ENCODE measurements around the gene FAXDC2.
"Not testable (repeated sequence)": the region's sequence is repeated elsewhere in the genome, so short reads cannot be mapped to it uniquely, and the experiment has no call there.

Gene FAXDC2

DNA sequence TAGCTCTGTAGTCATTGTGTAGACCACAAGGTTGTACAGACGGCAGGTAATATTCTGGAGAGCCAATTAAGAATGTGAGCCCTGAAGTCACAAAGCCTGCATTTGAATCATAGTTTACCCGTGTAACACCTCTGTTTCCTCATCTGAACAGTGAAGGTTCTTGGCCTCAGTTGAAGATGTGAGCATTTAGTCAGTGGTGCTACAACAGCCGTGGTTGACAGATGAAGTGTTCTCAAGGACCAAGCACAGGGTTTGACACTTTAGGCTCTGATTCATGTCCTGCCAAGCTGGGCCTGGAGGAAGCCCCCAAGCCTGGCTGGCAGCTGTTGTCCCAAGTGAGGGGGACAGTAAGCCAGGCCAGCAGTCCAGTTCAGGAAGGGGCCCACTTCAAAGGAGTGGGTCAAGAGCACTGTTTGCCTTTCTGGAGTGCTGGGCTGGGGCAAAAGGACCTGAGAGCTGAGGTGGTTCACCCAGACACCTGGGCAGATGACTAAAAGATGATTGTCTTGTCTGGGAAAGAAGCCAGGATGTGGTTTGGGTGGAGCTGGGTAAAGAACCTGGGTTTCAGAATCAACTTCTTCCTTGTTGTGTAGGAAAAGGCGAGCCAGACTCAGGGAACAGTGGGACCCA, 20.7 kb downstream of the FAXDC2 start:
- peak; percentile 43 for DNase-seq

DNA sequence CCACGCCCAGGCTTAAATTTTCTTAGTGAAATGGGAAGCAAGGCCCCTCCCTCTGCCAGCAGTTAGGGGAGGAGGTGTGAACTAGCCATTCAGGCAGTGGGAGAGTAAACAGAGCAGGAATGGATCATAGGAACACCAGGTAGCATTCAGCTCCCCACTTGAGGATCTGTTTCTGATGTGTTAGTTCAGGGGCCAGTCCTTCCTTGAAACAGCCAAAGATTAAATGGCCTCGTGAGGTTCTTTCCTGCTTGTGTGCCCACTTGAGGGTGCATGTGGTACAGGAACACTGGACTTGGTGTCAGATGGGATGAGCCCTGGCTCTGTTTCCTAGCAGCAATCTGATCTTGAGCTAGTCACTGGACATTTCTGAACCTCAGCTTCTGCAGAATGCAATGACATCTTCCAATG, 21.2 kb downstream of the FAXDC2 start:
- DNase-seq = no peak

DNA sequence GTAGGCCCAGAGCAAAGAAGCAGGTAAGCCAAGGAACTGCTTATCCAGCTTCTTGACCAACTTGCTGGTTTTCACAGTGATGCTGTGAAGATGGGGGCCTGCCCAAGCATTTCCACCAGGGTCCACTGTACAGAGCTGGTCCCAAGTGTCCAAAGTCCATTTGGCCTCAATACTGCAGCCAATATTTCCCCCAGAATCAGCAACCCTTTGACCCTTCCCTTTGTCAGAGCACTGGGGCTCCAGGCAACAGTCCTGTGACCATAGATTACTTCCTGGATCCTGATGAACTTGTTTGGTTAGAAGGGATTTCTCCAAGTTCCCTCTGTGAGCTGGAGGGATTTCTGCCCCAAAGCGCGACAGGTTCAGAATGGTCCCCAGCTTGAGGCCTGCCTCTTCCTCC, 26.3 kb downstream of the FAXDC2 start:
- no peak for DNase-seq

DNA sequence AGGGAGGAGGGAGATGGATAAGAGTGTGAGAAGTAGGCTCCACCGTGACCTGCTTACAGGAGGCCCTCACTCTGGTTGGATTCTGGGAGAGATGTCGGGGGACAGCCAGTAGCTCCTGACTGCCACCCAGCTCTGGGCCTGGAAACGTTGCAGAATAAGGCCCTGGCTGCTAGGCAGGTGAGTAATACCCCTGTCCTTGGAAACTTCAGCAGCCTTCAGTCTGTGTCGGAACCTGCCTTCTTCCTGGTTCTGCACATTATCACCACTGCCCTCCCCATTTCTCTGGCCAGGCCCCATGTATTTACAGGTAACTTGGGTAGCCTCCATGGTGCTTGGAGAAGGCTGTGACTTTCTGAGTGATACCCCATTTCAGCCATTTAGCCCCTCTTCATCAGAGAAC, 26.8 kb downstream of the FAXDC2 start:
- DNase-seq = no peak

DNA sequence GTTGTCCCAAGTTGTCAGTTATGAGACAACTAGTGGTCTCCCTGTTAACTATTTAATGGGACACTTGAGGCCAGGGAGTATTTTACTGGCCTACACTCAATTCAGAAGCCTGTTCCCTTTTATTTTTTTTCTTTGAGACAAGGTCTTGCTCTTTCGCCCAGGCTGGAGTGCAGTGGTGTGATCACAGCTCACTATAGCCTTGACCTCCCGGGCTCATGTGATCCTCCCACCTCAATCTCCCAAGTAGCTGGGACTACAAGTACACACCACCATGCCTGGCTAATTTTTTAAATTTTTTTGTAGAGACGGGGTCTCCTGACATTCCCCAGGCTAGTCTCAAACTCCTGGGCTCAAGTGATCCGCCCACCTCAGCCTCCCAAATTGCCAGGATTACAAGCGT, 27.5 kb downstream of the FAXDC2 start:
- DNase-seq = not testable (repeated sequence)

DNA sequence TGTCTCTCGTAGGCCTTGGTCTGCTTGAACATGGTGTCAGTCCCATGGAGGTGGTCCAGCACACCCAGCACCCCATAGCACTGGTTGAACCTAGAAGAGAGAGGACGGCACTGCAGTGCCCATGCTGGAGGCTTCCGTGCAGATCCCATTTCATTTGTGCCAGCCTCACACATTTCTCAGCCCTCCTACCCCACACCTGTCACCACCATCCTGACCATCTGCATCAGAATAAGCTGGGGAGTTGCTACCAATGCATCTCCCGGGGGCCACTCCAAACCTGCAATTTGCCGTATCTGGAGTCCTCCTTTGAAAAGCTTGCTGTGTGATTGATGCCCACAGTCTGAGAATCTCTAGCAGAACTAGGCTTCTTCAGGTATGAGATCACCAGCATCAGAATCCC, 30.0 kb downstream of the FAXDC2 start:
- DNase-seq = no peak

DNA sequence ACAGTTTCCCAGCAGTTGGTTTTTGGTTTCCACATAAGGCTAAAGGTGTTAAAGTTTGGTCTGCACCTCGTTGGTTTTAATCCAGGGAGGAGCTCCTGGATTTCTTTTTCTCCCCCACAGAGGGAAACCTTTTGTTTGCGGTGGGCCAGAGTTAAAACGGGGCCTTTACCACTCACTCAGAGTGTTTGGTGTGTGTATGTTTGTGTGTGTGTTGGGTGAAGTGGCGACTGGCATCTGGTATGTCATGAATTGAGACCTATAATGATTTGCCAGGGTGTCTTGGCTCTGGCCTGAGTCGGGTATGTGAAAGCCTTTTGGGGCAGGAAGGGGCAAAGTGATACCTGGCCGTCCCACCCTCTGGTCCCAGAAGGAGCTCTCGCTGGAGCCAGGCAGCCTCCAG, 30.9 kb downstream of the FAXDC2 start:
- no peak for DNase-seq

DNA sequence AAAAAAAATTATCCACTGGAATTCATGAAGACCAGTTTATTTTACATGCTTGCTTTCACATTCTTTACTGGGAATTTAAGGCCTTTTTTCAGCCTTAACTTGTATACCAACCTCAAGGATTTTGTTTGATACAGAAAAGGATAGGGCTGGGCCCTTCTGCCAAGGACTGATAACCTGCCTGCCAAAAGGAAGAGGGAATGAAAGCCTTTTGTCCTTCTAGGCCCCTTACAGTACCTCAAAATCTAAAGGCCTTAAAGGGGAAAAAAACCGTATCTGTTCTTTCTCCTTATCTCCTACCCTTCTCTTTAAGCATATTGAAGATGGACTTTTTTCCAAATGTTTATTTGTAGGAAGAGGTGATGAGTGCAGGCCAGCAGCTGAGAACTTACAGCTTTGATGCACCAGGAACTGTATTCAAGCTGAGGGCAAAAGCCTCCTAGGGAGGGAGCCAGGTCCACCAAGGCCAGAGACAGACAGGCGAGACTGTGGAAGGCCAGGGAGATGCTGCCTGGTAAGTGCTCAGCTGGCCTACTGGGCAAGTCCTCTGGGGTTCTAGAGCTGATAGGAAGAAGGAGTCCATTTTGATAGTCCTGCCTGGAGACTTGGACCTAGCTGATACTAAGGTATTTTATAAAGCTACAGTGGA, 31.8 kb downstream of the FAXDC2 start:
- no peak for DNase-seq

DNA sequence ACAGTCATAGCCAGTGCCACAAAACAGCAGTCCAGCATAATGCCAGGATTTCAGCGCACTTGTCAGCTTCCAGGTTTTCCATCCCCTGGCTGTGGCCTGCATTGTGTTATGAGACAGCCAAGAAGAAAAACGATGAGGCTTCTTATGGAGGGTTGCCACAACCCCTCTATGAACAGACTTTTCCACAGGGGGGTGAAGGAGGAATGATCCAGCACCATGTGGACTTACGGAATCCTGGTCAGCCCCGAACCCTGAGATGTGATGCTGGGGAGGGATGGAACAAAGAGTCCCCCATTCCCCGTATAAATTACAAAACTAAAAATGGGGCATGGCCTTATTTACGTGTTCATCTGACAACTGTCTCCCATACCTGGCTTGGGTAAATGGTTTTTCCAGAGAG, 32.6 kb downstream of the FAXDC2 start:
- DNase-seq = no peak

DNA sequence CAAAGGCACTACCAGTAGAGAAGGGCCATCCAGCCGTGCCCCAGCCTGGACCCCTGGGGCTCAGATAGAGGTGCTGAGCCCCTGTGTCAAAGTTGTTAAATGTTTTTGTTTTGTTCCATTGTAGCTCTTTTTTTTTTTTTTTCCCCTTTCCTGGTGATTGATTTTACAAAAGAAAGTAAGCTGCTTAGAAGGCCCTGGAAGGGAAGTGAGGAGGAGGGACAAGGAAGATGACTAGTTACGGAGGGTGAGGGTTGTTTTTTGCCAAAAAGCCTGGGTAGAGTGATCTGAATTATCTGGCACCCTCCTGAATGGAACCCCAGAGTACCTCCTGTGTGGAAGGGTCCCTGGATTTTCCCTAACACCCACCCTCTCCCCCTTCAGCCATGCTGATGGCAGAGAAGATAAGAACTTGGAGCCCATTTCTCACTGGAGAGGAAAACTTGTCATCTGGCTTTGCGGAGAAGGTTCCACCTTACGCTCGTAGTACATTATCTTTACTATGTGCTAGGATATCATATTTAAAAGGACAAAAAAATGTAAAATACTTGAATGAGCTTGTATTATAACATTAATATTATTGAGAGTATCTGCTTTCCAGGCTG, 33.4 kb downstream of the FAXDC2 start:
- no peak for DNase-seq

DNA sequence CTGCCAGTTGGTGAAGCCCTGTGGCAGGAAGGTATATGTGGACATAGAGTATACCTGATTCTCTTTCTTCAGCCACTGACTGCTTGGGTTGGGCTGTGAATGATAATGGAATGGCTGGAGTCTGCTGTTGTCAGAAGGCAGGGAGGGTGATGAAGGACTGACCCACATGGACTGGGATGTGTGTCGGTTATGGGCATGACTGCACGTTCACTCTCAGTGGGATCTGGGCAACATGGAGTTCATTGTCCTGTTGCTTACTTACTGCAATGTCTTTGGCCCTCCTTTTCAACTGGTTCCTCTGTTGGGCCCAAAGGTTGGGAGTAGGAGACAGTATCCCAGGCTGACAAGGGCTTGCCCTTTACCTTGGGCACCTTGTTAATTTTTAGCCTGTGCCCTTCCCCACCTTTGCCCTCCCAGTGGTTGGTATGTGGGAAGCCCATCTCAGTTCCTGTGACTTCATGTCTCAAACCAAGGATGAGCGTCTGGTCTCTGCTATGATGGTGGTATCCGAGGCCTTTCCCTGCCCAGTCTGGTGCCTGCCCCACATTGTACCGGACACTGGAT, 34.6 kb downstream of the FAXDC2 start:
- DNase-seq = no peak

DNA sequence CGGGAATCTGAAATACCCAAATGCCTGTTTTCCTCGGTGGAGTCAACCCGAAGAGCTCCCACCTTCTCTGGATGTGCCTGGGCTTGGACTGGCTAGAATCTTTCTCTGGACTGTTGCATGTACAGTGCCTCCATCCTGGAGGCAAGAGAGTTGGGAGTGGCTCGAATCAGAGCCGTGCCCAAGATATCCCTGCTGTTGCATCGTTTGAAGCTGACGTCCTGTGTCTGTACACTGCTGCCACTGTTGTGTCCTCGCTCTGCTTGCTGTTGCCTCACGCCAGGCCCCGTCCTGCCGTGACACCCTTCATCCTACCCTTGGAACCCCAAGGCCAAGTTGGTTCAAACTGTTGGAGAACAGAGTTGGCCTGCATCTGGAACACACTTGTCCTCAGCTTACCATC, 35.4 kb downstream of the FAXDC2 start:
- DNase-seq = no peak

DNA sequence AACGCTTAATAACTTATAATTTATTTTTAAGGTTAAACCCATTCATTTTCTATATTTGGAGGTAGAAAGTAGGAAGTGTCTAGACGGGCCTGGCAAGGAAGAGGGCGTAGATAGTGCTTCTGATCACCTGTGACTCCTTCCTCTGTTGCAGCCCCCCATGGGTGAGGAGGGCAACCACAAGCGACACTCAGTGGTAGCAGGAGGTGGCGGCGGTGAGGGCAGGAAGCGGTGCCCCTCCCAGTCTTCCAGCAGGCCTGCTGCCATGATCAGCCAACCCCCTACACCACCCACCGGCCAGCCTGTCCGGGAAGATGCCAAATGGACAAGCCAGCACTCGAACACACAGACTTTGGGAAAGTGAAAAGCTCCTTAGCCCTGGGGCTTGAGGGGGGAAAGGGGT, 36.7 kb downstream of the FAXDC2 start:
- no peak for DNase-seq

DNA sequence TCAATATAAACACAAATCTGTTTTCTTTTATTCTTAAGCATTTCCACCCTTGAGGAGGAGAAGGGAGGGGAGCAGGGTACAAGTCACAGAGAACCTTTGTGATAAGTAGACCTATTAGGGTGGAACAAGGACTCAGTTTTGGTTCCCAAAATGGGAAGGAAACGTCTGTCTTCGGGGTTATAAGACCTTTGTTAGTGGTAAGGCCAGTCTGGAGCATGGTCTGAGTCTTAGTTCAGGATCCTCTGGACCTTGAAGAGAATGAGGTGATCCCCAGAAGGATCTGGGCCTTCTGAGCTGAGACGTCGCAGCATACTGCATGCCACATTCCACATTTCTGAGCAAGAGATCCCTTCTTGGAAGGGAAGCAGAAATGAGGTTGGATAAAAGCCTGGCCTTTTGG, 37.2 kb downstream of the FAXDC2 start:
- DNase-seq = no peak

DNA sequence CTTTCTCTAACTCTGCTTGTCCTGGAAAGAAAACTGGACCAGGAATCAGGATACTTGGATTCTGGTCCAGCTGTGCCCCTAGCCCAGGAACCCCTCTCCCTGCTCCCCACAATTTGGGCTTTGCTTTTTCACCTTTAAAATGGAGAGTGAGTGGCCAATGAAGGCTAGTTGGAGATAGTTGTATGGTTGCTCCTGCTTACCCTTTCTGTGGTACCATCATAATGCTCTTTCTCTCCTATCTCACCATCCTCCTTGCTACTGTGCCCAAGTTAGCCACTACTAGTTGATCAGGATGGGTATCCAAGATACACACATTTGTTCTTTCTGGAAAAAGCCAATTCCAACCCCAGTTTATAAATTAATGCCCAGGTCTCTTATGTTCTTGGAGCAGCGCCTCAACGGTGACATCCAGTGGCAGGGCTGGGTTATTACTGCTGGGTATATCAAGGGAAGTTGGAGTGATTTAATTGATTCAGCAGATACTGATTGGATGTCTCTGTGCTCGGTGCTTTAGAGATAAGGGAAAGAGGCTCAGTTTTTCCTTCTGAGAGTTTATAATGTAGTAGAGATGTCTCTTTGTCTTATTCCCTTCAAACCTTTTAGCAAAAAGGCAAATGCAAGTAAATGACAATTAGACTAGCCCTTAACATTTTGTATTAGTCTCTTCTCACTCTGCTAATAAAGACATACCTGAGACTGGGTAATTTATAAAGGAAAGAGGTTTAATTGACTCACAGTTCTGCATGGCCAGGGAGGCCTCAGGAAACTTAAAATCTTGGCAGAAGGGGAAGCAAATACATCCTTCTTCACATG, 38.5 kb downstream of the FAXDC2 start:
- peak; percentile 63 for DNase-seq

DNA sequence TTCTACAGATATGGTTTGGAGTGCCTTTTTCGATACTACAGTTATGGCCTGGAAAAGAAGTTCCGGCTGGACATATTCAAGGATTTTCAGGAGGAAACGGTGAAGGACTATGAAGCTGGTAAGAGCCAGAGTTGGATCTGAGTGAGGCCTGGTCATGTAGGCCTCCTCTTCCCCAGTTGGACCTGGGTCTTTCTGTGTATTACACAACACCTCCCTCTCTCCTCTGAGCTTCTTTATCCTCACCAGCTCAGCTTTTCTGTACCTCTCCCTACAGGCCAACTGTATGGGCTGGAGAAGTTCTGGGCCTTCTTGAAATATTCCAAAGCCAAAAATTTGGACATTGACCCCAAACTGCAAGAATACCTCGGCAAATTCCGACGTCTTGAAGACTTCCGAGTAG, 39.2 kb downstream of the FAXDC2 start:
- DNase-seq = no peak

DNA sequence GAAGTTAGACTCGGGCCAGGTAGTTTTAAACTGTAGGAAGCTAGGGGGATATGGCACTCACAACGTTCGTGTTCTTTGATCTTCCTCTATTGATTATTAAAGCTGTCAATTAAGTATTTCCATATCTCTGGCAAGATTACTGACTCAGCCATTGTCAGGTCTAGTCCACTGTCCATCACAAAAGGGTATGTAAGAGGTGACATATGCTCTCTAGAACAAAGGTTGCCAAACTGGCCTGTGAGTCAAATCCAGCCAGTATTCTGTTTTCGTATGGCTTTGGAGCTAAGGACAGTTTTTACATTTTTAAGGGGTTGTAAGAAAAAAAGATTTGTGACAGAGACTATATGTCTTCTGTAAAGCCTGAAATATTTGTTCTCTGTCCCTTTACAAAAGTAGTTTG, 44.2 kb downstream of the FAXDC2 start:
- DNase-seq = no peak

DNA sequence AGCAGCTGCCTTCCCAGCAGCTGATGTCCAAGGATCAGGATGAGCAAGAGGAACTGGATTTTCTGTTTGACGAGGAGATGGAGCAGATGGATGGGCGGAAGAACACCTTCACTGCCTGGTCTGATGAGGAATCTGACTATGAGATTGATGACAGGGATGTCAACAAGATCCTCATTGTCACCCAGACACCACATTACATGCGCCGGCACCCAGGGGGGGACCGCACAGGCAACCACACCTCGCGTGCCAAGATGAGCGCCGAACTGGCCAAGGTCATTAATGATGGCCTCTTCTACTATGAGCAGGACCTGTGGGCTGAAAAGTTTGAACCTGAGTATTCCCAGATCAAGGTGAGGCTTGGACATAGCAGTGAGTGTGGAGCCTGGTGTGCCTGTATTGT, 48.4 kb downstream of the FAXDC2 start:
- no peak for DNase-seq

DNA sequence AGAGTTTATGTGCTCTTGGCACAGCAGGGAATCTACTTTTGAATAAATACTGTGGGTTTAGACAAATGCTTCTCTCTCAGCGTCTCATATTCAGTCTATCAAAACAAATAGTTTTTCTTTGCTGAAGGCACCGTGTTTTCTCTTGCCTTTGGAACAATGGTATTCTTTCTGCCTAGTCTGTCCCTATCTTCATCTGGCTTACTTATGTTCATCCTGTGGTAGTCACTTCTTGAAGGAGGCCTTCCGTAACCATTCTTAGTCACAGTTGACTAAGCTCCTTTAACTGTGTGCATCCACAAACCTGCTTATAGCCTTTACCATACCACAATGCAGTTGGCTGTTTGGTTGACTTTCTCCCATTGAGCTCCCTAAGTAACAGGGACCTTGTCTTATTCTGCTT, 49.3 kb downstream of the FAXDC2 start:
- DNase-seq = no peak

DNA sequence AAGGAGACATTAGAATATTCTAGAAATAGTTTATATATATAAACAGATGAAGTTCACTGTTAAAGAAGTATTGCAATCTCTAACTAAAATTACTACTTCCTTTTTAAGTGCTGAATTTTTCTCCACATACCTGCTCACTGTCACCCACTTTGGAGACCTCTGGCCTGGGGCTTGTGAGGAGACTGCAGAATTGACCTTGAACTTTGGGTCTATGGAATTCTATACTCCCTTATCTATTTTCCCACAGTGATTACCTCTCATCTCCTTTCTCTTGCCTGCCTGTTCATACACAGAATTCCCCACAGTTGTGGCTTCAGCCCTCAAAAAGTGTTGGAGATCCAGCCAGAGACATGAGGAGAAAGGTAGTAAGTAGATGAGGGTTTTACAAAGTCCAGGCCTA, 49.8 kb downstream of the FAXDC2 start:
- no peak for DNase-seq

DNA sequence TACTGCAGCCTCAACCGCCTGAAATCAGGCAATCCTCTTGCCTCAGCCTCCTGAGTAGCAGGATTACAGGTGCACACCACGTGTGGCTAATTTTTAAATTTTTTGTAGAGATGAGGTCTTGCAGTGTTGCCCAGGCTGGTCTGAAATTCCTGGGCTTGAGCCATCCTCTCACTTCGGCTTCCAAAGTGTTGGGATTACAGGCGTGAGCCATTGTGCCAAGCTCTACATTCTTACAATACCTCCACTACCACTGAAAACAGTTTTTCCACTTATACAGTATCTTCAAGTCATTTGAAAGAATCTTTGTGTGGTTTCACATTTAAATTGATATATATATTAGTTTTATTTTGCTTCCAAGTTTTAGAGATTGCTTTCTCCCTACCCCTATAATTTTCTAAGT, 52.6 kb downstream of the FAXDC2 start:
- no peak for DNase-seq

DNA sequence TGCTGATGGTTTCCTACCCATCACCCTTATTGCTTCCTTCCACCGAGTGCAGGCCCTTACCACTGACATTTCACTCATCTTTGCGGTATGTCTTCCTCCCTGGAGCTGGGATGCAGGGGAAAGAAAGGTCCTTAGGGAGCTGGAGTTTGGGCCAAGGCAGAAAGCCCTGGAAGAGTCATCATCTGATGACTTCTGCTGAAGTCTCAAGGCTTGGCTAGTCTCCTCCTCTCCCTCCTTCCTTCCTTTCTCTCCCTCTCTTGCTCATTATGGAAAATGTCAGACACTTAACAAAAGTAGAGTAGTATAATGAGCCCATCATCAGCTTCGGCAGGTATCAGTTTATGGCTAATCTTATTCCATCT, 55.2 kb downstream of the FAXDC2 start:
- DNase-seq = no peak

DNA sequence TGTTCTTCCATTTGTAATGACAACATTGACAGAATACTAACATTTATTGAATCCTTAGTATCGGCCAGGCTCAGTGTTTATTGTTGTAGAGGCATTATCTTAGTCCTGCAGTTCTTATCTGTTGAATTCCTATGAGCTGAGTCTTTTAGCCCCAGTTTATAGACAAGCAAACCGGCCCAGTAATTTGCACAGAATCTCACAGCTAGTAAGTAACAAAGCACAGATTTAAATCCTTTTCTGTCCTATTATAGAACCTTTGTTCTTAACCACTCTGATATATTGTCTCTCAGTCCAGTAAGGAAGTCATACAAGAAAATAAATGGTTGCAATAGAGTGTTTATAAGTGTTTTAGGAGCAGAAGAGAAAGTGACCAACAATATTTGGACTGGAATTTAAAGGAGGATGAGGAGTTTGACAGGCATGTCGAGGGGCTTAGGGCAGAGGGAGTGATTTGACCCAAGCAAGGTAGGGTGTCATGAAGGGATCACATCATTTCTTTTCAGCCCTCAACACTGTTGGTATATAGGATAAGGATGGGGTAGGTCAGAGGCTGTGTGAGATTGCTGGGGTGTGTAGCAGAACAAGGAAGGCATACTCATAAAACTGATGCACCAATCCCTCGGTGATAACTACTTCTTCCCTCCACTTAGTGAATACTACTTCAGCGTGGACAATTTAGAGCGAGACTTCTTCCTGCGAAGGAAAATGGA, 55.7 kb downstream of the FAXDC2 start:
- no peak for DNase-seq
